Retinal pigment epithelial cell (primary cell): Measurements from ENCODE around the gene TRIM32.

Experiments used
- DNase-seq: peaks from one replicate; pipeline ENCODE4 v3.0.0-alpha.2; 2010; ENCODE audit warnings: low read depth
- H3K4me3 ChIP-seq: 2 replicates; pipeline ENCODE4 v1.5.1; 2011; ENCODE audit warnings: mild to moderate bottlenecking, low read length, control low read depth, moderate library complexity
- TF ChIP-seq, protein P1 (sequence below): conservative IDR thresholded peaks from 2 replicates; pipeline ENCODE4 v1.5.1; 2011; ENCODE audit warnings: low read depth, low read length, control low read depth, inconsistent platforms

TRIM32 gene, protein sequence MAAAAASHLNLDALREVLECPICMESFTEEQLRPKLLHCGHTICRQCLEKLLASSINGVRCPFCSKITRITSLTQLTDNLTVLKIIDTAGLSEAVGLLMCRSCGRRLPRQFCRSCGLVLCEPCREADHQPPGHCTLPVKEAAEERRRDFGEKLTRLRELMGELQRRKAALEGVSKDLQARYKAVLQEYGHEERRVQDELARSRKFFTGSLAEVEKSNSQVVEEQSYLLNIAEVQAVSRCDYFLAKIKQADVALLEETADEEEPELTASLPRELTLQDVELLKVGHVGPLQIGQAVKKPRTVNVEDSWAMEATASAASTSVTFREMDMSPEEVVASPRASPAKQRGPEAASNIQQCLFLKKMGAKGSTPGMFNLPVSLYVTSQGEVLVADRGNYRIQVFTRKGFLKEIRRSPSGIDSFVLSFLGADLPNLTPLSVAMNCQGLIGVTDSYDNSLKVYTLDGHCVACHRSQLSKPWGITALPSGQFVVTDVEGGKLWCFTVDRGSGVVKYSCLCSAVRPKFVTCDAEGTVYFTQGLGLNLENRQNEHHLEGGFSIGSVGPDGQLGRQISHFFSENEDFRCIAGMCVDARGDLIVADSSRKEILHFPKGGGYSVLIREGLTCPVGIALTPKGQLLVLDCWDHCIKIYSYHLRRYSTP

DNA sequence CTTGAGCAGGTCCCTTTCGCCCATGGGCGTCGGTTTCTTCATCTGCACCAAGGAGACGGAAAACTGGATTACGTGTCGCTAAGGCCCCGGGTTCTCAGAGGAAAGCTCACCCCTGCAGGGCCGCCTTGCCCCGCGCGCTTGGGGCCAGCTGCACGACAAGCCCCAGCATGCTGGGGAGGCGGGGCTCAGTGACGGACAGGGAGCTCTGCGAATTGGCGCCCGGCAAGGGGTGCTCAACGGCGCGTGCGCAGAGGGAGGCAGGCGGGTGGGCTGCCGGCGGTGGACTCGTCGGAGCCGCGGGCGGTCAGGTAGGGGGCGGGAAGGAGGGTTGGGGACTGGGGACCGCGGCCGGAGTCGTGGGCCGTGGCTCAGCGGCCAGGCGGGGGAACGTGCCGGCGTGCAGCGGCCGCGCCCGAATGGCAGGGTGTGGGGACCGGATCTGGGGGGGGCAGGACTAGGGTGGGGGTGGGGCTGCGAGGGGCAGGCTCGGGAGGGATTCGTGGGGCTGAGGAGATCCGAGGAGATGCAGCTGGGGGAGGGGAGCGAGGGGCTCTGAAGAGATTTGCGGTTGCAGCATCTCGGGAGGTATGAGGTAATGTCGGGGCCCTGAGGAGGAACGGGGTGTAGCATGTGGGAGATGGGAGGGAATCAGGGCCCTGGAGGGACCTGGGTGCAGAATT, at the start of gene TRIM32:
Gene TRIM32 (plus strand): TSS at position 232 of the 680 bp plus-strand sequence. CDS start 10,438 bp downstream, outside the sequence.
- peak; percentile 52 for DNase-seq
- TF ChIP-seq, protein P1, sequence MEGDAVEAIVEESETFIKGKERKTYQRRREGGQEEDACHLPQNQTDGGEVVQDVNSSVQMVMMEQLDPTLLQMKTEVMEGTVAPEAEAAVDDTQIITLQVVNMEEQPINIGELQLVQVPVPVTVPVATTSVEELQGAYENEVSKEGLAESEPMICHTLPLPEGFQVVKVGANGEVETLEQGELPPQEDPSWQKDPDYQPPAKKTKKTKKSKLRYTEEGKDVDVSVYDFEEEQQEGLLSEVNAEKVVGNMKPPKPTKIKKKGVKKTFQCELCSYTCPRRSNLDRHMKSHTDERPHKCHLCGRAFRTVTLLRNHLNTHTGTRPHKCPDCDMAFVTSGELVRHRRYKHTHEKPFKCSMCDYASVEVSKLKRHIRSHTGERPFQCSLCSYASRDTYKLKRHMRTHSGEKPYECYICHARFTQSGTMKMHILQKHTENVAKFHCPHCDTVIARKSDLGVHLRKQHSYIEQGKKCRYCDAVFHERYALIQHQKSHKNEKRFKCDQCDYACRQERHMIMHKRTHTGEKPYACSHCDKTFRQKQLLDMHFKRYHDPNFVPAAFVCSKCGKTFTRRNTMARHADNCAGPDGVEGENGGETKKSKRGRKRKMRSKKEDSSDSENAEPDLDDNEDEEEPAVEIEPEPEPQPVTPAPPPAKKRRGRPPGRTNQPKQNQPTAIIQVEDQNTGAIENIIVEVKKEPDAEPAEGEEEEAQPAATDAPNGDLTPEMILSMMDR = no peak
- peak within 1 kb of the TSS; percentile 81 for H3K4me3 ChIP-seq

DNA sequence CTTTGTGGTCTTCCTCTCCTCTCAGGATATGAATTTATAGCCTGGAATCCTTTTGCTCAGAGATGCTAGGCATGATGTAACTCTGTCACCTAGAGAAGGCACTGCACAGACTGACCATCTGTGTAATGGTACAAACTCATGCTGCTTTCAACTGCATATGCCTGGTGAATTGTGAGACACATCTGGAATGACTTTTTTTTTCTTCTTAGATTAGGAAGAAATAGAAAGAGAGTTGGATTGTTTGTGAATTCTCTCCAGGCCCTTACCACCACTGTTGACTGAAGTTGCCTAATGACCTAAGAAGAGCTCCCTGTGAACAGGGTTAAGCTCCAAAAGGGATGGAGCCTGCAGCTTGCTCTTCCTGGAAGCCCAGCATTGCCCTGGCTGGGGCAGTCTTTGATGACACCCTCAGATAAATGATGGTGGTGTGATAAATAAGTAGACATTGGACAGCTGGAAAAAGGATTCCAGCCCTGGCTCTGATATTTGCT, 47.8 kb upstream of the TRIM32 start:
- DNase-seq = no peak
- H3K4me3 ChIP-seq = no peak overlapping the region
- TF ChIP-seq, protein P1 = no peak

DNA sequence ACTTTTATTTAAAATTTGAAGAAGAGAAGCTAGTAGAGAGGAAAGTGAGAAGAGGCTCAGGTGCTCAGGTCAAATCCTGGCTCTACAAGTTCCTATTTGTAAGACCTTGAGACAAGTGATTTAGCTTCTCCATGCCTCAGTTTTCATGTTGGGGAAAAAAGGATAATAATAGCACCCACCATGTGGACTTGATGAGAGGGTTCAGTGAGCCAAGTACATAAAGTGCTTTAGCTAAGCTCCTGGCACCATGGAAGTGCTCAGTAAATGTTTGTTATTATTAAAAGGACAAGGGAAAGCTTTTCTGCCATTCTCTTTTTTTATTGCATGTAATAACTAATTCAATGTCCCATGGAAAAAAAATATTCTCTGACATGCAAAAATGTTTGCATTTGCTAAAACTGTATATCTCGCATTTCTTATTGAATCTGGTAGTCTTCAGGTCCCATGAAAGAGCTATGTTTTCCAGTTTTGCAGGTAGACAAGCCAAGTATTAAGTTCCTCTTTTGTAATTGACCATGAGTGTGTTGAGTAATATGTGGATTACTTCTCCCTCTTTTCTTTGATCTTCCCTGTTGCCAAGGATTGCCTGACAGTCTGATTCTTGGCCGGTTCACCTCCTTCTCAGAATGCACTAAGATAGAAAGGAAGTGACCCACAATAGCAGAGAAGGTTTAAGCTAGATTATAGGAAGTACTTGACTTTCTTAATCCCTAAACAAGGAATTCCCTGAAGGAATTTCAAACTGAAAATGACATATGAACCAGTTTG, 45.6 kb upstream of the TRIM32 start:
- peak; percentile 39 for DNase-seq
- H3K4me3 ChIP-seq = no peak overlapping the region
- TF ChIP-seq, protein P1 = no peak

DNA sequence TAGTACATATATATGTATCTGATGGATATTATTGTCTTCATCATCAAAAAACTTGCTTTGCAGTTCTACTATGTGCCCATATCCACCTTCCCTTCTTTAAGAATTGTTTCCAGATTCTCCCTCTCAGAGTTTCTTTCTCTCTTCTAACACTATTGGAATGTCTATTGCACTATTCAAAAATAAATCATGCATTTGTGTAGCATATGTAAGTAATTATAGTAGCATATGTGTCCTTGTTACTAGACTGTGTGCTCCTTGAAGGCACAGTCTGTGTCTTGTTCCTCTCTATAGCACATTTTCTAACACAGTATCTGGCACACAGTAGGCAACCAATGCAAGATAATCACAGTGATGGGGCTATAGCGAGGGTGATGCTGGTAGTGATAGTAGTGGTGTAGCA, 43.4 kb upstream of the TRIM32 start:
- no peak for DNase-seq
- TF ChIP-seq, protein P1 = no peak
- H3K4me3 ChIP-seq = no peak overlapping the region

DNA sequence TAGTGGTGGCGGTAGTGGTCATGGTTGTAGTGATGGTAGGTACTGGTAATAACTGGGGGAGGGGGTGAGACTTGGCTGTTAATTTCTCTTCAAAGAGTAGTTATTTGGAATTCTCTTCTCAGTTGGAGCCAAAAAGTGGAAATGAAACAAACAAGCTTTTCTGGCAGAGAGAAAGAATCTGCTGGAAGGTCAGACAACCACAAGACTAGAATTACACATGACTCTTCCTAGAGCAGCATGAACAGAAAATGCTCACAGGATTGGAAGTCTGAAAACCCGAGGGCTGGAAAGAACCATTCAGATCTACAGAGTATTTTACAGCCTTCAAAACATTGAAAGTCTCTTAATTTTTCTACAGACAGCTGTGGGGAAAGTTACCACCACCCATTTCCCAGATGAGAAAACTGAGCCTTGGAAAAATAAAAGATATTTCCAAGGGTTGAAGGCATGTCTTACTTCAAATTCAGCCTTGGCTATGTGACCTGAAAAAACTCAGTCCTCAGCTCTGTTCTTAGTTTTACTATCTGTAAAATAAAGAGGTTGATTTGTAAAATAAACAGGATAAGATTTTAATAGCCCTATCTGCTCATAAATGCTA, 42.9 kb upstream of the TRIM32 start:
- no peak for DNase-seq
- H3K4me3 ChIP-seq = no peak overlapping the region
- TF ChIP-seq, protein P1 = no peak
